NCI-H146 treated with DMSO at 0.1 percent for 48 hours (cell line): ENCODE results near the gene LDLRAP1.
"Not testable (repeated sequence)": the region's sequence is repeated elsewhere in the genome, so short reads cannot be mapped to it uniquely, and the experiment has no call there.

ENCODE experiments used
- DNase-seq: peaks from one replicate; lab custom pipeline; 2025; ENCODE audit not compliant: unreplicated experiment; lab: John Stamatoyannopoulos, UW

The LDLRAP1 gene

DNA sequence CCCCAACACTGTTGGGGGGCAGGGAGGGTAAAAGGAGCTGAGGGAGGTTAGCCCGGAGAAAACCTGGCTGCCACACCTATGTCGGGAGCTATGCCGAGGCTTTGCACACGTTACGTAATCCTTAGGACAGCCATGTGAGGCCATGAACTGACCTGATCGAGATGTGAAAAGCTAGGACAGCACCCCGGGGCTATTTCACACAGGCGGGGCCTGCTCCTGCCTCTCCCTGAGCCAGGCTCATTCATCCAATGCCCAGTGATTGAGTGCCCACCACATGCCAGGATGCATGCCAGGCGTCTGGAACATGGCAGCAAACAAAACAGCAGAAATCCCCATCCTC, 30.2 kb downstream of the LDLRAP1 start:
- no peak for DNase-seq

DNA sequence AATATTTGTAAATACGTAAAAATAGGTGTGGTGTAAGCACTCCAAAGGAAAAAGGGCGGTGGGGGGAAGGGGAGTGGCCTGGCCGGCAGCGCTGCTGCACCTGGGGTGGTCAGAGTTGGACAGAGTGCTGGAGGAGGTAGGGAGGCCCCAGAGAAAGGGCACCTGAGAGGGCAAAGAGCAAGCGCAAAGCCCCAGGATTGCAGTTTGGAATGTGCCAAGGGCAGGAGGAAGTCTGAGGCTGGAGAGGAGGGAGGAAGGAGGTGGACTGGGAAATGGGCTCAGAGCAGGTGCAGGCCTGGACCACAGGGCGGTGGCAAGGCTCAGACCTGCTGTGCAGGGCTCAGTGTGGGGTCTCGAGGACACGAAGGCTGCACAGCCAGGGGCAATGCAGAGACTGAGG, 30.6 kb downstream of the LDLRAP1 start:
- DNase-seq, result no peak

DNA sequence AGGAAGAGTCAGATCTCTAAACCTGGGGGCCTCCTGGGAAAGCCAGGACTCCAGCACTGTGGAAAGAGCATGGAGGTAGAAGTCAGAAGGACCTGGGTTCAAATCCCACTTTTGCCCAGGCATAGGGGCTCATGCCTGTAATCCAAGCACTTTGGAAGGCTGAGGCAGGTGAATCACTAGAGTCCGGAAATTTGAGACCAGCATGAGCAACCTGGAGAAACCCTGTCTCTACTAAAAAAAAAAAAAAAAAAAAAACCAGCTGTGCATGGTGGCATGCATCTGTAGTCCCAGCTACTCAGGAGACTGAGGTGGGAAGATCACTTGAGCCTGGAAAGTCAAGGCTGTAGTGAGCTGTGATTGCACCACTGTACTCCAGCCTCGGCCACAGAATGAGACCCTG, 31.8 kb downstream of the LDLRAP1 start:
- DNase-seq, result no peak

DNA sequence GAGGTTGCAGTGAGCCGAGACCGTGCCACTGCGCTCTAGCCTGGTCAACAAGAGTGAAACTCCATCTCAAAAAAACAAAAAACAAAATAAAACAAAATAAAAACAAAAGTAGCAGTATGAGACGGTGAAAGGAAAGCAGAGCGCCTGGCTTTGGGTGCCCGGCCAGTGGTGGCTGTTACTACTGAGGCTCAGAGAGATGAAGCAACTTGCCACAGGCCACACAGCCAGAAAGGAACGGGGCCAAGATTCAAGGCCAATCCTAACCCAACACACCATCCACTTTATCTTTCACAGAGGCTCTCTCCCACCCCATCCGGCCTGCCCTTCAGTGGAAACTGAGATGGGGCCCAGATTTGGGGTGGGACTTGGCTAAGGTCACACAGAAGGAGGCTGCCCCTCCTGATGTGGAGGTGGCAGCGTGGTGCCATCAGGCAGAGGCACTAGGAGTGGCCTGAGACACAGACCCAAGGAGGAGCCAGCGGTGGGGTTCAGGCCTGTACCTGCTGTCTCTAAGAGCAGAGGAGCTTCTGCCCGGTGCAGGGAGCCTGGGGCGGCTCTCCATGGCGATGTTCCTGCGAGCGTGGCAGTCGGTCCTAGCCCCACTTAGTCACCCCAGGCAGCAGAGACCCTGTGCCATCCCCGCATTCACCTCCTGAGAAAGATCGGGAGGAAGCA, 33.2 kb downstream of the LDLRAP1 start:
- no peak for DNase-seq

DNA sequence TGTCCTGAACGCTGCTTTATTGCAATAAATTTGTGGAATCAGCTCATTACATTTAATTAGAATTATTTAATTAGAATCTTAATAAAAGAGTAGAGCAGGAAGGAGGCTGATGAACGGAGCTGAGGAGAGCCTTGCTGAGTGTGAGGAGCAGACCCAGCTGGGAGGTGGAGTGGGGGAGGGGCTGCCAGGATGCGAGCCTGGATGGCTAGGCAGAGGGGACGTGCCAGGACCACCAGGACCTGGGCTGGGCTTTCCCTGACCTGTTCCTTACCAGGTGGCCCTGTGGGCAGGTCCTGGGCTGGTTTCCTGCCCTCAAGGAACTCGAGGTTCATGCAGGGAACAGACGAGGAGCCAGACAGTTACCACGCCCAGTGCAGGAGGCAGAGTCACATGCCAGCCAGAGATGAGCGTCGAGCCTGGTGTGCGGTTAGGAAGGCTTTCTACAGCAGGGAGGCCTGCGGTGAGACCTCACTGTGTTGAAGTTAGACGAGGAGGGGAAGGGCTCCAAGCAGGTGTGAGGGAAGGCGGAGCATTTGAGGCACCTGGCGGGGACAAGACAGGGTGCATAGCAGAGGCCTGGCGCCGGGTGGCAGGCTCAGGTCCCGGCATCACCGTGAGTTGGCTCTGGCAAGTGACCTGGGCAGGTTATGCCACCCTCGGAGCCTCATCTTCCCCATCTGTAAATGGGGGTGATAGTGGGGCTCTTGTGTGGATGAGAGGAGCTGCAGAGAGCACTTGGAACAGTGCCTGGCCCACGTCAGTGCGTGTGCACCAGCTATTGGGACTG, 33.9 kb downstream of the LDLRAP1 start:
- DNase-seq, result no peak

DNA sequence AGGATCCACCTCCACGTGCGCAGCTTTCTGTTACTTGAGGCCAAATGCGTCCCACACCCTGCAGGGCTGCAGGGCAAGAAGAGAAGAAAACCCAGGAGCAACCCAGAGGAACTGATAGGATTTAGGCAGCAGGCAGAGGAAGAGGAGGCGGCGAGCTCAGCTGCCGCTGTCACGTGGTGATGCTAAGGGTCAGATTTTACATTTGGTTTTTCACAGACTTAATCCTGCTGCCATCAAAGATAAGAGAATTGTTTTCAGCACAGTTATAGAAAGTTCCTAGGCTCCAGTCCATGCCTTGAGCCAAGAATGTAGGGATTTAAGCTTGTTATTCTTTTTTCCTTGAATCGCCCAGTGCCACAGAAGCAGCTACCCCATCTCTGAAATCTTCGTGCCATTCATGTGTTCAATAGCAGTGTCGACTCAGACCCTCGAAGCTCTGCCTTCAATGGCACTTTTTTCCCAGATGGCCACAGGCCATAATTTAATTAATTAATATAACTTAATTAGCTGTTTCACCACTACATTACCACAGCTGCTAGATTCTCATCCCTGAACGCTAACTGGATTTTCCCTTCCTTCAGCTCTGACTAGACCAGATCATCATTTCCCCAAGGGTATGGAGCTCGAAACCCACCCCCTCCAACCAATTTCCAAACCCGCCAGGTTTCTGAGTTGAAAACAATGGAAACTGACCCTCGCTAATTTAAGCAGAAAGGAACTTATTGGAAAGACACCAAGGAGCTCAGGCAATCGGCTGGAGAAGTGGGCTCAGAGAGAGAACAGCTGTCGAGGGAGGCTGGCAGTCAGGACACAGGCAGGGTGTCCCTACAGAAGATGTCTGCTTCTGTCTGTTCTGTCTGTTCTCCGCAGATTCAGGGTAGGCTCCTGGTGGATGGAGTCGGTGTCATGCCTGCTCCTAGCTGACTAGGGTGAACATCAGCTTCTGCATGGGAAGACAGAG, 36.2 kb downstream of the LDLRAP1 start:
- no peak for DNase-seq

DNA sequence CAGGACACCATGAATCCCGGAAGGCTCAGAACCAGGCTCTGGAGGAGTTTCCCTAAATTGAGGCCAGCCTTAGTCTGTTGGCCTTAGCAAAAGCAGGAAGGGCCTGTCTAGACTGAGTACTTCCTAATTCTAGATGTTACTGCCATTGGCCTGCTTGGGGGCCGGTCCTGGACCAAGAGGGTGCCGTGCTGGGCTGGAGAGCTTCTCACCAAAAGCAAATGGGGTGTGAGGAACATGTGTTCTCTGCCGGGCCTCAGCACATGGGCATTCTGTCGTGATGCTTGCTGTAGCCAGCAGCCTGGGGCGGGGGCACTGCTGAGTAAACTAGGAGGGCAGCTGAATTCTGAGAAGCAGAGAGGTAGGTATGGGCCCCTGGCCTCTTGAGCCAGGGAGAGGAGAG, 37.5 kb downstream of the LDLRAP1 start:
- no peak for DNase-seq

DNA sequence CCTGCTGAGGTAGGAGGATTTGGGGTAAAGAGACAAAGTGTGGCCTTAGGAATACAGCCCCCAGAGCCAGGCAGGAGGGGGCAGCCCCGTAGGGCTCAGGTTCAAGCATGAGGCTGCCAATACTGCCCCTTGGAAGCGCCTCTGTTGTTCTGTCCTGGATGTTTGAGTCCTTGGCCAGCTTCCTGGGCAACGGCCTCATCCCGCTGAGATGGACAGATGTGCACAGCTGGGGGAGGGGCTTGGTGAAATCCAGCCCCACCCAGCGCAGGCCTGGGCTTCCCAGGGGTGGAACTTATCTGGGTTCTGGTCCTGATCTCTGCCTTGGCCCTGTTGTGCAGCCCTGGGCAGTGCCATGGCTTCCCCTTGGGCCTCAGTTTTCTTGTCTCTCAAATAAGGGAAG, 38.4 kb downstream of the LDLRAP1 start:
- no peak for DNase-seq

DNA sequence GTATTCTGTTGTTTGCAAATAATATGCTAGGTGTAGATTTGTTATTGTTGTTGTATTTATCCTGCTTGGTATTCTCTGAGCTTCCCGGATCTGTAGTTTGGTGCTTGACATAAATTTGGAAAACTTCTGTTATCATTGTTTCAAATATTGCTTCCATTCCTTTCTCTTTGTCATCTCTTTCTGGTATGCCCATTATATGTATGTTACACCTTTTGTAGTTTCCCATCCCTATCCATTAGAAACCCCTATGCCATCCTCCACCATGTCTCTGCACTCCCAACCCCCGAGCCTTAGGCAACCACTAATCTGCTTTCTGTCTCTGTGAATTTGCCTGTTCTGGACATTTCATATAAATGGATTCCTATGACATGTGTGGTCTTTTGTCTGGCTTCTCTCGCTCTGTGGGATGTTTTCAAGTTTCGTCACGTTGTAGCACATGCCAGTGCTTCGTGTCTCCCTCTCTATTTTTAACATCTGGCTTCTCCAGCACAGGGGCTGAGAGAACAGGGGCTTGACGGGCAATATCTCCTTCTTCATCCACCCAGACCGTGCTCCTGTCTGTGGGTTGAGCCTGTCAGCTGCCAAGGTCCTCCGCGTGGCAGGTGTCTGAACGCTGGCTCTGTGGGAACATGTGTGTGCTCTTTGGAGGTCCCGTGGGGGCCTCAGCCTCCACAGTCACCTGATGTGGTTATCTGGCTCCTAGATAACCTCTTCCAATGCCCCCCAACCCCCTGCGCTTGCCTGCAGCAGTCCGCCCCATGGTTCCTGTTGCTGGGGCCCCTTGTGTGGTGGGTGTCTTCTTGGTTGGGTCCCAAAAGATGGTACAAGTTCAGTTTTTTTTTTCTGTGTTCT, 40.3 kb downstream of the LDLRAP1 start:
- no peak for DNase-seq

DNA sequence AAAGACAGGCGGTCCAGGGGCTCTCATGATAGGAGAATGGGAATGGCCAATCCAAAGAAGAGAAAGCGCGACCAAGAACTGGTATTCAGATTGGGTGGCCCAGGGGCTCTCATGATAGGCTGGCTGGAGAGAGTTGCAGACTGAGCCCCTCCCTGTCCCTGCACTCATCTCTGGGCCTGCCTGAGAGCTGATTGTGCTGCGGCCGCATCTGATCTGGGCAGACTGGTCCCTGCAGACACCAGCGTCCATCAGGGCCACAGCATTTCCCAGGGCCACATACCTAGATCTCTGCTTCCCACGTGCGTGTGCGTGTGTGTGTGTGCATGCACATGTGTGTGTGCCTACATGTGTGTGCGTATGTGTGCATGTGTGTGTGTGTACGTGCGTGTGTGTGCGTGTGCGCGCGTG, 42.8 kb downstream of the LDLRAP1 start:
- no peak for DNase-seq

DNA sequence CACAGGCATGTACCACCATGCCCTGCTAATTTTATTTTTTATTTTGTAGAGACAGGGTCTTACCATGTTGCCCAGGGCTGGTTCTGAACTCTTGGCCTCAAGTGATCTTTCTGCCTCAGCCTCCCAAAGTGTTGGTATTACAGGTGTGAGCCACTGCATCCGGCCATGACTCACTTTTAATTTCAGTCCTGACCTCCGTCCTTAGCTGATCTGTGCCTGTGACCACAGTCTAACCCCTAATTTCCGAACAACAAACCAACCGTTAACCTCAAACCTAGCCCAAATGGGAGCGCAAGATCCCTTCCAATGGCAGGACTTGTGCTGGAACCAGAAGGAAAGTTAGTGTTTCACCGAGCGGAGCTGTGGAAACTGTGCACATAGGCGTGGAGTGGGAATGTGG, 43.9 kb downstream of the LDLRAP1 start:
- DNase-seq, result no peak

DNA sequence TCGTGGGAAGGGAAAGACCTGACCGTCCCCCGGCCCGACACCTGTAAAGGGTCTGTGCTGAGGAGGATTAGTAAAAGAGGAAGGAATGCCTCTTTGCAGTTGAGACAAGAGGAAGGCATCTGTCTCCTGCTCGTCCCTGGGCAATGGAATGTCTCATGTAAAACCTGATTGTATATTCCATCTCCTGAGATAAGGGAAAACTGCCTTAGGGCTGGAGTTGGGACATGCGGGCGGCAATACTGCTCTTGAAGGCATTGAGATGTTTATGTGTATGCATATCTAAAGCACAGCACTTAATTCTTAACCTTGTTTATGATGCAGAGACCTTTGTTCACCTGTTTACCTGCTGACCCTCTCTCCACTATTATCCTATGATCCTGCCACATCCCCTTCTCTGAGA, 44.8 kb downstream of the LDLRAP1 start:
- DNase-seq, result not testable (repeated sequence)

DNA sequence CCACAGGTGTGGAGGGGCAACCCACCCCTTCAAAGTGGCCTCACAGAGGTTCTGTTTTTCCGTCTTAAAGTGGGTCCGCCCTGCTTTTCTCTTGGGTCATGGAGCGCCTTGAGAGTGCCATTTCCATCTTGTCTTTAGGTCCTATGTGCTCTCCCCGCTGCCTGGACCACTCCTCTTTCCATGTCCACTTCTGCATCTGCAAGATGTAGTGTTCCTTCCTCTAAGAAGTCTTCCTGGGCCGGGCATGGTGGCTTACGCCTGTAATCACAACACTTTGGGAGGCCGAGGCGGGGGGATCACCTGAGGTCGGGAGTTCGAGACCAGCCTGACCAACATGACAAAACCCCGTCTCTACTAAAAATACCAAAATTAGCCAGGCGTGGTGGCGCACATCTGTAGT, 45.4 kb downstream of the LDLRAP1 start:
- DNase-seq, result not testable (repeated sequence)

DNA sequence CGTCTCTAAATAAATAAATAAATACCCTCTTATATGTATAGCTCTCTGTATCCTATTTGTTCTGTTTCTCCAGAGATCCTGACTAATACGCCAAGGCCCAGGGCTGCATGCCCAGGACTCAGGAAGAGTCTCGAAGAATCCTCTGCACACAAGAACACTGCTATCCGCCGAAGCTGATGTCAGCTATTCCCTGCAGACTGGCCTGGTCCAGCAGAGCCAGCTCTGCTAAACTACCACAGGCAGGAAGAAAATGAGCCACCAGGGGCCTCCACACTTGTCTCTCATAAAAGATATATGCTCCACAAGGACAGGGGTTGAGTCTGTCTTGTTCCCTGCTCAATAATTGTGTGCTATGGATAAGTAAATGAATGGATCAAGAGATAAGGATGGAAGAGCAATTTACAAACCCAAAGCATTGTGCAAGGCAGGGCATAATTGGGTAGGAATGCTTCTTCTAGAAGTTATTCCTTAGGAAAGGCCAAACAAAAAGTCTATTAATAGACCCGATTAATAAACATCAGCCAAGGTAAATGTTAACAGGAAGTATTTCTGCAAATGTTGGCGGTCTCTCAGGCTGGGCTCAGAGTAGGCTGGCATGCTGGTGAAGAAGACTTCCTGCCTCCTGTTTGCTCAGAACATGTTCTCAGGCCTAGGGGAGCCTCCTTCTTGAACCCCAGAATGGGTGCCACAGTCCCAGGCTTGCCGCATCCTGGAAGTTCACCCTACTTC, 46.9 kb downstream of the LDLRAP1 start:
- no peak for DNase-seq

DNA sequence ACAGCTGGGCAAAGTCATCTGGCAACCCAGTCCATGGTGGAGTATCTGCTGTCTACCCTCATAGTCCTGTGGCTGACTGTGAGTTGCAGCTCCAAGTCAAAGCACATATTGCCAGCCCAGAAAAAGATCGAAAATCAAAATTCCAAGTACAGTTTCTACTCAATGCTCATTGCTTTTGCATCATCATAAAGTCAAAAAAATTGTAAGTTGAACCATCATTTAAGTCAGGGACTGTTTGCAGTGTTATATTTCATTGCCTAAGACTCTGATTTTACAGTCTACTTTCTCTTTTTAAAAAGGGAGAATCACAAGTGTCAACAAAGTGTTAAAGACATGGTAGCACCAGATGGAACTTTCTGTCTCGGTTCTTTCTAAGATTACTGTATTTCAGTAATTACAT, 50.5 kb downstream of the LDLRAP1 start:
- DNase-seq, result no peak

DNA sequence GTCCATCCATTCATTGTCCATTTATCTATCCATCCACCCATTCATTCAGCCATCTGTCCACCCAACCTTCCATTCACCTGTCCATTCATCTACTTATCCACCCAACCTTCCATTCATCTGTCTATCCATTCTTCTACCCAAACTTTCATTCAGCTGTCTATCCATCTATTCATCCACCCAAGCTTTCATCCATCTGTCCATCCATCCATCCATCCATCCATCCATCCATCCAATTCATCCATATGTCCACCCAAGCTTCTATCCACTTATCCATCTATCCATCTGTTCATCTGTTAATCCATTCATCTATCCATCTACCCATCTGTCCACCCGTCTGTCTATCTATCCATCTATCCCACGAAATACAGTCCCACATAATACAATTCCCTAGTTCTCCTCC, 51.6 kb downstream of the LDLRAP1 start:
- no peak for DNase-seq

DNA sequence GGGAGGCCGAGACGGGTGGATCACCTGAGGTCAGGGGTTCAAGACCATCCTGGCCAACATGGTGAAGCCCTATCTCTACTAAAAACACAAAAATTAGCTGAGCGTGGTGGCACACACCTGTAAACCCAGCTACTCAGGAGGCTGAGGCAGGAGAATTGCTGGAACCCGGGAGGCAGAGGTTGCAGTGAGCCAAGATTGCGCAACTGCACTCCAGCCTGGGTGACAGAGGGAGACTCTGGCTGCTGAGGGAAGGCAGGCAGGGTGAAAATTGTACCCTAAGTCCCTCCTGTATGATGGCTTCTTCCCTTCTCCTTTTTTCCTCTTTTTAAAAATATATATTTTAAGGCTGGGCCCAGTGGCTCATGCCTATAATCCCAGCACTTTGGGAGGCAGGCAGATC, 53.2 kb downstream of the LDLRAP1 start:
- DNase-seq, result not testable (repeated sequence)

DNA sequence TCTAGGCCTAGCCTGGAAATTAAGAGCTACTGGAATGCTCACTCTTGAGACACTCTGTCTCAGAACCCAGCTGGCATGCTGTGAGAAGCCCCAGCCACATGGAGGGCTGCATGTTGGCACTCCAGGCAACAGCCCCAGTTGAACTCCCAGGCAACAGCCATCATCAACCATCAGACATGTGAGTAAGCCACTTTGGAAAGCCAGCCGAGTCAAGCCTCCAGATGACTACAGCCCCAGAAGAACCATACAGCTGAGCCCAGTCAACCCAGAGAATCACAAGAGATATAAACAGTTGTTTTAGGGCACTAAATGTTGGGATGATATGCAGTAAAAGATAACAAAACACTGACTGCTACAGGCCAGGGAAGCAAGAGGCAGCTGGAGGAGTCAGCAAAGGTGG, 55.5 kb downstream of the LDLRAP1 start:
- no peak for DNase-seq

DNA sequence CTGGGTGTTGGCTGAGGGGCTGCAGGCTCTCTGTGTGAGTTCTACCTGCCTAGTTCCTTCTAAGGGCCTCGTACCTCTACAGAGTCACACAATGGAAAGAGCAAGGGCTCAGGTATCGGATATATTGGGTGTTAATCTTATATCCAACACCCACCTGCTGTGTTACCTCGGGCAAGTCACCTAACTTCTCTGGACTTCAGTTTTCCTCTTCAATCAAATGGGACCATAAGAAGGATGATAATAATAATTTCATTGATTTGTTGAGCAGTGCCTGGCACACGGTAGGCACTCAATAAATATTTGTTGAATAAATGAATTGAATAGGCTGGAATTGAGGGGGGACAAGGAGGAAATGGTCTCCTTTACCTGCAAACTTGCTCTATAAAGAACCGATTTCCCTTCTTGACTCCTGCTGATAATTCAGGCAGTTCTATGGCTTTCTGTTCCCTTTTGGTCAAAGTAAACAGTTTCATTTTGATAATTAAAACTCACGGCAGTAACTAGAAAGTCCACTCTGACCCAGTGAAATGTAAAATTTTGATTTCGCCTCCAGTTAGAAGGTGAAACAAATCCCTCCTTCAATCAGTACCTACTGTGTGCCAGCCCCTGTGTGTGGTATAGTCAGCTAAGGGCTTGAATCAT, 56.7 kb downstream of the LDLRAP1 start:
- DNase-seq, result no peak
